Adrenal gland (tissue), 12 donors: ENCODE data around the gene LIPC. TPM values are rescaled to one million over a fixed set of nuclear protein-coding genes. Genes with fewer than 3 reads are reported as not detected.

Source experiments
- DNase-seq, 7 donors: peaks; one replicate each; pipeline ENCODE4 v3.0.0-alpha.2; 2019 to 2020
- H3K27ac ChIP-seq, 5 donors: fragments of 200-600 bp; sonication (generic) in 4 of 5; 1 replicate in 3 of 5; 2 replicates in 2 of 5; pipeline versions ENCODE4 v1.5.1 to v1.8.0; 2016 to 2020; ENCODE audit warnings: mild to moderate bottlenecking in 1 of 5
- H3K27me3 ChIP-seq: fragments of 200-600 bp; 2 replicates; pipeline ENCODE4 v1.8.0; 2021
- H3K36me3 ChIP-seq, 2 donors: fragments of 200-600 bp; replicated peaks in 1 of 2; 1 replicate in 1 of 2; 2 replicates in 1 of 2; pipeline versions ENCODE4 v1.5.1 to v1.8.0; 2018 to 2022
- H3K4me1 ChIP-seq, 2 donors: fragments of 200-600 bp; replicated peaks in 1 of 2; 1 replicate in 1 of 2; 2 replicates in 1 of 2; pipeline versions ENCODE4 v1.5.1 to v1.8.0; 2018 to 2021
- H3K4me3 ChIP-seq, 4 donors: fragments of 200-600 bp; sonication (generic) in 3 of 4; one replicate each; pipeline ENCODE4 v1.5.1; 2016 to 2018
- H3K9me3 ChIP-seq, 3 donors: fragments of 200-600 bp; sonication (generic) in 1 of 3; replicated peaks in 1 of 3; 1 replicate in 2 of 3; 2 replicates in 1 of 3; pipeline versions ENCODE4 v1.5.1 to v1.8.0; 2016 to 2021
- POLR2A ChIP-seq, 2 donors: fragments of 450-650 bp; IDR thresholded peaks; one replicate each; pipeline ENCODE4 v1.6.1; 2017; ENCODE audit warnings: antibody characterized with exemption in 2 of 2, mild to moderate bottlenecking in 2 of 2, moderate library complexity in 1 of 2
- WGBS, 4 donors: extraction: QIAGEN DNeasy Blood & Tissue Kit in 2 of 4; methylation state at CpG; one replicate each; pipeline versions ENCODE4 v1.1.5 to v1.1.7; 2013 to 2017; 5-methylcytosine and 5-hydroxymethylcytosine counted together
- intact Hi-C, 2 donors: fragments of 100-400 bp; cut with DNase I; formaldehyde crosslinking; loops; one replicate each; pipeline versions ENCODE4 v1.14.1 to v1.15.0; 2022 to 2023
- polyA plus RNA-seq, 3 donors: library from polyadenylated mRNA; stranded (reverse); fragments of 200-250 nt in 2 of 3; fragments of 350-450 nt in 1 of 3; fragmentation: Illumina TruSeq in 1 of 3; extraction: RNeasy Lipid Tissue Mini Kit (QIAGEN cat#74804) in 1 of 3; gene quantifications; one replicate each; pipeline ENCODE4 v1.2.3, GENCODE V29; 2013 to 2014
- total RNA-seq, 9 donors: library from RNA; depleted of rRNA in 4 of 9; stranded (reverse); fragments of >200 nt in 4 of 9; fragments of 120-200 nt in 1 of 9; fragmentation: NEBNext Ultra II Directional in 1 of 9; extraction: Animal tissue kit (Norgen Biotek cat#: 25700) in 1 of 9; gene quantifications; one replicate each; pipeline versions ENCODE4 v1.1.0 to v1.2.4, GENCODE V29; 2013 to 2023
- TF ChIP-seq, protein P1 (sequence below), 6 experiments: fragments of 450-650 bp in 4 of 6; fragments of 200-600 bp in 2 of 6; sonication (generic) in 1 of 6; IDR thresholded peaks; 1 replicate in 5 of 6; 2 replicates in 1 of 6; pipeline versions ENCODE4 v1.5.1 to v1.8.0; 2016 to 2021; ENCODE audit warnings: antibody characterized with exemption in 6 of 6, mild to moderate bottlenecking in 2 of 6, moderate library complexity in 1 of 6
- donor health status: healthy with polysubstance abuse.
- donor health status: Bipolar disorder and iron deficiency.
- donor health status: DM: yes; HTN: yes; CAD: no.
- donor health status: DM: no; HTN: no; CAD: no.
- donor health status: DM: no; HTN: no; CAD: no.
- donor health status: DM: yes; HTN: yes; CAD: no.

LIPC gene
- total and polyA plus RNA-seq, 12 donors, result 0.11 to 1.0 (median 0.24) TPM; not detected in 5

- TF ChIP-seq, protein P1, sequence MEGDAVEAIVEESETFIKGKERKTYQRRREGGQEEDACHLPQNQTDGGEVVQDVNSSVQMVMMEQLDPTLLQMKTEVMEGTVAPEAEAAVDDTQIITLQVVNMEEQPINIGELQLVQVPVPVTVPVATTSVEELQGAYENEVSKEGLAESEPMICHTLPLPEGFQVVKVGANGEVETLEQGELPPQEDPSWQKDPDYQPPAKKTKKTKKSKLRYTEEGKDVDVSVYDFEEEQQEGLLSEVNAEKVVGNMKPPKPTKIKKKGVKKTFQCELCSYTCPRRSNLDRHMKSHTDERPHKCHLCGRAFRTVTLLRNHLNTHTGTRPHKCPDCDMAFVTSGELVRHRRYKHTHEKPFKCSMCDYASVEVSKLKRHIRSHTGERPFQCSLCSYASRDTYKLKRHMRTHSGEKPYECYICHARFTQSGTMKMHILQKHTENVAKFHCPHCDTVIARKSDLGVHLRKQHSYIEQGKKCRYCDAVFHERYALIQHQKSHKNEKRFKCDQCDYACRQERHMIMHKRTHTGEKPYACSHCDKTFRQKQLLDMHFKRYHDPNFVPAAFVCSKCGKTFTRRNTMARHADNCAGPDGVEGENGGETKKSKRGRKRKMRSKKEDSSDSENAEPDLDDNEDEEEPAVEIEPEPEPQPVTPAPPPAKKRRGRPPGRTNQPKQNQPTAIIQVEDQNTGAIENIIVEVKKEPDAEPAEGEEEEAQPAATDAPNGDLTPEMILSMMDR (IDR thresholded peaks at IDR 0.05), result no peak
- TF ChIP-seq POLR2A (IDR thresholded peaks at IDR 0.05), result no peak
- intact Hi-C loops, result no loop called here
- no peak overlapping the region for H3K27ac ChIP-seq
- H3K9me3 ChIP-seq, result no peaks in the 10 kb centered on the region
- 77 to 100% (median 84%) methylated on average over 2 to 4 of the region's 4 CpGs for WGBS, 4 donors
- no peaks in the 10 kb centered on the region for H3K27me3 ChIP-seq
- H3K4me3 ChIP-seq, result no peak overlapping the region
- H3K36me3 ChIP-seq, result no peaks in the 10 kb centered on the region
- no peak for DNase-seq
- H3K4me1 ChIP-seq, result no peaks in the 10 kb centered on the region
Measured at GRCh38 chr15:58506064-58506490, 74.3 kb downstream of the LIPC start.

- 66 to 71% (median 66%) methylated on average over 9 of the region's 9 CpGs for WGBS, 4 donors
- Histone ChIP-seq H3K36me3 (no peaks in the 10 kb centered on the region), H3K27me3 (no peaks in the 10 kb centered on the region), H3K9me3 (no peaks in the 10 kb centered on the region), H3K4me3 (no peak overlapping the region), H3K4me1 (no peaks in the 10 kb centered on the region), H3K27ac (no peak overlapping the region)
- intact Hi-C loops, result no loop called here
- no peak for TF ChIP-seq POLR2A (IDR thresholded peaks at IDR 0.05)
- DNase-seq, result no peak
Measured at GRCh38 chr15:58506783-58507668, 75.2 kb downstream of the LIPC start.

DNA sequence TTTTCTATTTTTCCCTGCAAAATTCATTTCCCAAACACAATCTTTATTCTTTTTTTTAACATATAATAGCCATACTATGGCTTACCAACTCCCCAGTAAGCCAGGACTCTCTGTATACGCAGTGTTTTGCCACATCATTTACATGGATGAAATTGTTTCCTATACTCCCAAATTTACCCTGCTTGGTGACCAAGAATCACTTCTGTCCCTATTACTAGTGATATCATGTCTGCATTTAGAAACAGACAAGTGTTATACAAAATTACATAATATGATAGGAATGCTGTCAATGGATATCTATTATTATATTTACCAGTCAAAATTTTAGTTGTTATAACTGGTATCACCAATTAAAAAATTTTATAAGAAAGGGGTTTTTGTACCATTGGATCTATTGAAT, 77.8 kb downstream of the LIPC start:
- no peaks in the 10 kb centered on the region for H3K4me1 ChIP-seq
- no peaks in the 10 kb centered on the region for H3K36me3 ChIP-seq
- no peak for DNase-seq
- TF ChIP-seq, protein P1 (IDR thresholded peaks at IDR 0.05), result no peak
- no peak for TF ChIP-seq POLR2A (IDR thresholded peaks at IDR 0.05)
- H3K9me3 ChIP-seq, result no peaks in the 10 kb centered on the region
- intact Hi-C loops, result no loop called here
- no peak overlapping the region for H3K27ac ChIP-seq
- 87 to 93% (median 91%) methylated on average over 1 of the region's 1 CpG for WGBS, 4 donors
- no peak overlapping the region for H3K4me3 ChIP-seq
- no peaks in the 10 kb centered on the region for H3K27me3 ChIP-seq

GRCh38 chr15:58510715-58511598, 79.2 kb downstream of the LIPC start:
- DNase-seq, result no peak
- Histone ChIP-seq H3K27ac (no peak overlapping the region), H3K9me3 (no peaks in the 10 kb centered on the region), H3K36me3 (no peaks in the 10 kb centered on the region), H3K4me3 (no peak overlapping the region), H3K27me3 (no peaks in the 10 kb centered on the region), H3K4me1 (no peaks in the 10 kb centered on the region)
- WGBS, 4 donors, result 68 to 80% (median 73%) methylated on average over 10 of the region's 10 CpGs
- intact Hi-C loops, result no loop called here
- no peak for TF ChIP-seq POLR2A (IDR thresholded peaks at IDR 0.05)
- TF ChIP-seq, protein P1 (IDR thresholded peaks at IDR 0.05), result no peak
